Measurements from ENCODE around the gene RPN1. TPM values are rescaled to one million over a fixed set of nuclear protein-coding genes. Genes with fewer than 3 reads are reported as not detected.

RPN1 gene
- total RNA-seq (244 and 250 TPM in 2 replicates), polyA plus RNA-seq (251 and 266 TPM in 2 replicates), polyA minus RNA-seq (510 and 528 TPM in 2 replicates), Bru-seq, nascent RNA (percentile 81 among the genes with signal in this experiment), BruChase-seq, experiment 1, labeled RNA remaining after a 6-hour chase (percentile 90 among the genes with signal in this experiment), BruChase-seq, experiment 2, labeled RNA remaining after a 2-hour chase (percentile 71 among the genes with signal in this experiment)
- 266 and 288 TPM in 2 replicates for polyA plus RNA-seq (2011; cell fraction: cytosol; rRNA removed)
- 163 and 181 TPM in 2 replicates for polyA plus RNA-seq (2011; cell fraction: nucleus; rRNA removed)
- 198 and 216 TPM in 2 replicates for polyA plus RNA-seq (2012)
- 275 TPM for polyA minus RNA-seq (2011; cell fraction: cytosol; rRNA and poly(A)+ RNA removed)
- 128 and 181 TPM in 2 replicates for polyA minus RNA-seq (2011; cell fraction: nucleus; rRNA and poly(A)+ RNA removed)
- long read RNA-seq, transcript RPN1-201 (10 exons, 2,314 nt) = major isoform, 777 of 890 reads
- long read RNA-seq, partial matches to known transcripts = 66 of 890 reads
- long read RNA-seq, other reads (novel, unspliced or antisense) = 47 of 890 reads

DNA sequence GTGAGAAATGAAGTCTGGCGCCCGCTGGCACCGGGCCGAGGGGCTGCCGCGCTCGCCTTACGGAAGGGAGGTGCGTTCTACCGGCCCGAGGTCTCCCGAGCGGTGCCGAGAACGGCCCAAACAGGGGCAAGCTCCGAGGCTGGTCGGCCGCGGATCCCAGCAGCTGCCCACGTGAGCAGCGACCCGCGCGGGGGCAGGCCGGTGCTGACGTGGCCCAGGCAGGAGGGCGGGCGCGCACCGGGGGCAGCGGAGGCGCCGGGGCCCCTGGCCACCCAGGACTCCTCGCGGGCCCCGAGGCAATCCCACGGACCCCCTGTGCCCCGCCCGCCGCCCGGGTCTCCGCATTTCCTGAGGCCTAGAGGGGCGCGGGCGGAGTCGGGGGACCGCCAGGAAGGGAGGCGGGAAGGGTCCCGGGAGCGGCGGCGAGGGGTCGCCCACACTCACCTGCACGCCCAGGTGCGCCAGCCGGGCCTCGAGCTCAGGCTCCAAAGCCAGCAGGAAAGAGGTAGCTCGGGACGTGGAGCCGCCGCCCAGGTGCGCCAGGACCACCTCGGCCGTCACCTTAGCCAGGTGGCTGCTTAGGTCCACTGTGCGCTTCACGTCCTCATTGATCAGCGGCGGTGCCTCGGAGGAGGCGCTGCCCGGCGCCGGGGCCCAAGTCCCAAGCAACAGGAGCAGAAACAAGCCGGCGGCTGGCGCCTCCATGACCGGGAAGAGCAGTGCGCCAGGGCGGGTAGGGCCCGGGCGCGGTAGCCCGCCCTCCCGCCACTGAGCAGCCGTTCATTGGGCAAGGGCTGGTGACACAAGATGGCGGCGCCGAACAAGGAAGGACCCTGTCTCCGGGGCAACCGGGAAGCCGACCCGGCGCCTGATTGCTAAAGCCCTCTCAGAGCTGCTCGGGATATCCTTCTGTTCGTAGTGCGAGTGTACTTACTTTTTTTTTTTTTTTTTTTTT lies at the start of gene RPN1:
Gene RPN1, minus strand, starts transcription at position 723 of the 955 bp plus-strand sequence. Its CDS starts 18 bp downstream, at position 705.
- no peaks in the 10 kb centered on the region for H3K27me3 ChIP-seq (ENCODE audit: control insufficient read depth in 2 of 2, insufficient read depth in 2 of 2, low read length in 2 of 2)
- ChIA-PET CTCF (interaction anchor here (0.6 to 1.4 kb wide), 6 partner anchors 11 to 196 kb away, joined by 3 to 9 read pairs (median 4); no protein-coding TSS in a partner anchor), POLR2A (interaction anchor here (0.5 to 0.6 kb wide), 2 partner anchors 25 to 31 kb away, joined by 3 to 5 read pairs; no protein-coding TSS in a partner anchor)
- H3K36me3 ChIP-seq (ENCODE audit: control insufficient read depth in 2 of 2, extremely low read depth in 1 of 2, insufficient read depth in 2 of 2, low read length in 2 of 2) = no peaks in the 10 kb centered on the region
- peak within 1 kb of the TSS; percentile 98 for H3K4me2 ChIP-seq (ENCODE audit: insufficient read depth, low read length)
- peak within 1 kb of the TSS; percentile 80 for H2AFZ ChIP-seq (ENCODE audit: low read depth, low read length)
- DNase-seq (ENCODE audit: low read depth, low spot score) (peak; percentile 97), FAIRE-seq (peak; percentile 87)
- peak within 1 kb of the TSS; percentile 98 for H3K9ac ChIP-seq (replicated peaks; ENCODE audit: extremely low read depth, insufficient read depth, low read length)
- no peaks in the 10 kb centered on the region for H3K9me1 ChIP-seq (replicated peaks; ENCODE audit: control insufficient read depth, extremely low read depth, insufficient read depth, low read length)
- intact Hi-C loops (cut with micrococcal nuclease) = loop anchor here (1.0 kb wide), 1 partner anchor 30 kb away; no protein-coding TSS in a partner anchor
- peaks cover 54% of the 10 kb centered on the region for H3K79me2 ChIP-seq (ENCODE audit: control insufficient read depth, insufficient read depth, low read length)
- H3K4me1 ChIP-seq (ENCODE audit: control insufficient read depth, extremely low read depth, insufficient read depth, low read length) = peaks cover 8% of the 10 kb centered on the region
- dilution Hi-C loops (cut with MboI; ENCODE audit: extremely low pct_ligation_motif_present, low sequenced_read_pairs) = no loop called here
- H3K9me3 ChIP-seq (replicated peaks; ENCODE audit: control insufficient read depth, insufficient read depth, low read length) = no peaks in the 10 kb centered on the region
- TF ChIP-seq FOS (IDR thresholded peaks at IDR 0.05; ENCODE audit: borderline replicate concordance, insufficient read depth, low read length) = no peak
- TF ChIP-seq POLR2A (IDR thresholded peaks at IDR 0.05; ENCODE audit: low read depth, low read length) = peak; percentile 89
- TF ChIP-seq, protein P1, sequence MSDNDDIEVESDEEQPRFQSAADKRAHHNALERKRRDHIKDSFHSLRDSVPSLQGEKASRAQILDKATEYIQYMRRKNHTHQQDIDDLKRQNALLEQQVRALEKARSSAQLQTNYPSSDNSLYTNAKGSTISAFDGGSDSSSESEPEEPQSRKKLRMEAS (IDR thresholded peaks at IDR 0.05; ENCODE audit: insufficient read depth, insufficient read length) = no peak
- TF ChIP-seq POLR2AphosphoS5 (IDR thresholded peaks at IDR 0.05; ENCODE audit: insufficient read depth, low read depth, low read length) = peak; percentile 72
- no TSS peak for BruUV-seq (replicated peaks)
- peaks cover 4% of the 10 kb centered on the region for H4K20me1 ChIP-seq (replicated peaks; ENCODE audit: control insufficient read depth, extremely low read depth, insufficient read depth, low read length)
- peak within 1 kb of the TSS; percentile 95 for H3K27ac ChIP-seq (ENCODE audit: insufficient read depth, low read depth, low read length)
- H3K4me3 ChIP-seq (replicated peaks in 1 of 3; ENCODE audit: insufficient read depth in 1 of 3, low read depth in 1 of 3, low read length in 3 of 3) = peak within 1 kb of the TSS; percentile 92 to 99 (median 96)
